ENCODE measurements around the gene KCMF1. TPM values are rescaled to one million over a fixed set of nuclear protein-coding genes. Genes with fewer than 3 reads are reported as not detected.
A peak's percentile ranks its signal among the peaks of the same experiment; 100 is the strongest.

KCMF1 gene
- polyA plus RNA-seq, 1 experiment, result 121 TPM

DNA sequence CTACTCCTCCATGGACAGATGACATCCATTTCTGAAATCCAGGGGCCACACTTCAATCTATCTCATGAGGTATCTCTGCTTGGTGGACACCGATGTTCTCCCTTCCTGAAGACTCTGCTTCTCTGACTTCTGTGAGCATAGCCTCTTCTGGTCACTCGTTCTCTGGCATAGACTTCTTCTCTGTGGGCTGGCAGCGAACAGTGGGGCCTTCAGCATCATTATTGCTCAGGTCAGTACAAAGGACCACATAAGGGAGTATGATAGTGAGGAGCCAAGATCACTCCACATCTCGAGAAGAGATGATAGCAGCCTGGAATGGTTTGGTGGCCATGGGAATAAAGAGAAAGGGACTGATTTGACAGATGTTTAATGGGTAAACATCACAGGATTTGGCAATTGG is 8.0 kb upstream of the KCMF1 start:
- POLR2A ChIA-PET, result no interaction called here
- no peak overlapping the region for H3K27ac ChIP-seq (ENCODE audit: low read depth, low read length)

DNA sequence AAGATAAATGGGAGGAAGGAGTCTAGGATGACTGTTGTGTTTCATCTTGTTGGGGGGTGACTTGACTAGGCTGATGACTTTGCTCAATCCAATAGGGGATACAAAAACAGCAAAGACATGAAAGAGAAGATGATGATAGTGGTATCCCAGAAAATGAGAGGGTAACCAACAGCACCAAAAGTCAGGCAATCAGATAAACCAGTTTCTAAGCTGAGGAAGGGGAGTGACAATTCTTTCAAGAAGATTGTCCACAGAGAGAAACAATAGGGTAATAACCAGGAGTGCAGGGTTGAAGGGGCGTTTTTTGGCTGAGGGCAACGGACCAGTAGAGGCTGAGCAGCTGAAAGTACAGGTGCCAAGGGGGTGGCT is 7.7 kb upstream of the KCMF1 start:
- DNase-seq (ENCODE audit: low read depth, low spot score), result no peak
- TF ChIP-seq, protein P1, sequence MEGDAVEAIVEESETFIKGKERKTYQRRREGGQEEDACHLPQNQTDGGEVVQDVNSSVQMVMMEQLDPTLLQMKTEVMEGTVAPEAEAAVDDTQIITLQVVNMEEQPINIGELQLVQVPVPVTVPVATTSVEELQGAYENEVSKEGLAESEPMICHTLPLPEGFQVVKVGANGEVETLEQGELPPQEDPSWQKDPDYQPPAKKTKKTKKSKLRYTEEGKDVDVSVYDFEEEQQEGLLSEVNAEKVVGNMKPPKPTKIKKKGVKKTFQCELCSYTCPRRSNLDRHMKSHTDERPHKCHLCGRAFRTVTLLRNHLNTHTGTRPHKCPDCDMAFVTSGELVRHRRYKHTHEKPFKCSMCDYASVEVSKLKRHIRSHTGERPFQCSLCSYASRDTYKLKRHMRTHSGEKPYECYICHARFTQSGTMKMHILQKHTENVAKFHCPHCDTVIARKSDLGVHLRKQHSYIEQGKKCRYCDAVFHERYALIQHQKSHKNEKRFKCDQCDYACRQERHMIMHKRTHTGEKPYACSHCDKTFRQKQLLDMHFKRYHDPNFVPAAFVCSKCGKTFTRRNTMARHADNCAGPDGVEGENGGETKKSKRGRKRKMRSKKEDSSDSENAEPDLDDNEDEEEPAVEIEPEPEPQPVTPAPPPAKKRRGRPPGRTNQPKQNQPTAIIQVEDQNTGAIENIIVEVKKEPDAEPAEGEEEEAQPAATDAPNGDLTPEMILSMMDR (IDR thresholded peaks at IDR 0.05; ENCODE audit: low read depth, low read length), result no peak
- no peaks in the 10 kb centered on the region for H3K27me3 ChIP-seq (ENCODE audit: control insufficient read depth, insufficient read depth, low read length)
- POLR2A ChIA-PET, result no interaction called here
- no peak overlapping the region for H3K4me3 ChIP-seq (ENCODE audit: low read depth, low read length)
- peak overlapping the region; percentile 49 for H3K27ac ChIP-seq (ENCODE audit: low read depth, low read length)
- no peaks in the 10 kb centered on the region for H3K9me3 ChIP-seq (ENCODE audit: control insufficient read depth, insufficient read depth, low read length)
- CTCF ChIA-PET, result interaction anchor here (1.0 kb wide), 1 partner anchor 37 kb away, joined by 4 read pairs; no protein-coding TSS in a partner anchor

More for the DNA sequence above, 8.0 kb upstream of the KCMF1 start:
- no peak overlapping the region for H3K4me3 ChIP-seq (ENCODE audit: low read depth, low read length)
- TF ChIP-seq, protein P1 (IDR thresholded peaks at IDR 0.05; ENCODE audit: low read depth, low read length), result no peak
- no peak for DNase-seq (ENCODE audit: low read depth, low spot score)
- CTCF ChIA-PET, result interaction anchor here (1.0 kb wide), 1 partner anchor 37 kb away, joined by 4 read pairs; no protein-coding TSS in a partner anchor
- no peaks in the 10 kb centered on the region for H3K9me3 ChIP-seq (ENCODE audit: control insufficient read depth, insufficient read depth, low read length)
- H3K27me3 ChIP-seq (ENCODE audit: control insufficient read depth, insufficient read depth, low read length), result no peaks in the 10 kb centered on the region

DNA sequence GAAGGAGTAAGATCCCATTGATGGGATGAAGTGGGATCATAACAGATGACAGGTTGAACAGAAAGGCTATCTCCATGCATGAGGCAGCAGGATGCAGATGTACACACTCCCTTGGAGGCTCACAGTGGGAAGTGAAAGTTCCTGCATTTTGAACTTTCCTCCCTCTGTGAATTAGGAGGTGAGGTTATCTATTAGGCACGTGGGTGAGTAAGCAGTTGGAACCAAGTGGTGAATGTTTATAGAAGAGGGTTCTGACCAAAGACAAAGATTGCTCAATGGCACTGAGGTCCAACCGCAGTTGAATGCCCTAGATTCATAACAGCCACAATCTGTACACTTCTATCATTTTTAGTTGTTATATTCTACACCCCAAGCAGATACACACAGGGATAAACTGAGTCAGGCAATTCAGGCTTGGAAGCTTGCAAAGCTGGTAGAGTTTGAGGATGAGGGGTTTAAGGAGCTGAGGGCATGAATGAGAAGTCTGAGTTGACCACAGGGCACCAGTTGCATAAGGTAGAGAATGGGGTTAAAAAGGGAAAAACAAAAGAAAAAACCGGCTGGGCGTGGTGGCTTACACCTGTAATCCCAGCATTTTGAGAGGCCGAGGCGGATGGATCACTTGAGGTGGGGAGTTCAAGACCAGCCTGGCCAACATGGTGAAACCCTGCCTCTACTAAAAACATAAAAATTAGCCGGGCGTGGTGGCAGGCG is 7.1 kb upstream of the KCMF1 start:
- H3K27me3 ChIP-seq (ENCODE audit: control insufficient read depth, insufficient read depth, low read length), result no peaks in the 10 kb centered on the region
- no peaks in the 10 kb centered on the region for H3K9me3 ChIP-seq (ENCODE audit: control insufficient read depth, insufficient read depth, low read length)
- no peak overlapping the region for H3K4me3 ChIP-seq (ENCODE audit: low read depth, low read length)
- DNase-seq (ENCODE audit: low read depth, low spot score), result peak; percentile 86
- CTCF ChIA-PET, result interaction anchor here (1.0 kb wide), 1 partner anchor 38 kb away, joined by 4 read pairs; no protein-coding TSS in a partner anchor
- TF ChIP-seq, protein P1 (IDR thresholded peaks at IDR 0.05; ENCODE audit: low read depth, low read length), result no peak
- POLR2A ChIA-PET, result no interaction called here
- peak overlapping the region; percentile 49 for H3K27ac ChIP-seq (ENCODE audit: low read depth, low read length)

DNA sequence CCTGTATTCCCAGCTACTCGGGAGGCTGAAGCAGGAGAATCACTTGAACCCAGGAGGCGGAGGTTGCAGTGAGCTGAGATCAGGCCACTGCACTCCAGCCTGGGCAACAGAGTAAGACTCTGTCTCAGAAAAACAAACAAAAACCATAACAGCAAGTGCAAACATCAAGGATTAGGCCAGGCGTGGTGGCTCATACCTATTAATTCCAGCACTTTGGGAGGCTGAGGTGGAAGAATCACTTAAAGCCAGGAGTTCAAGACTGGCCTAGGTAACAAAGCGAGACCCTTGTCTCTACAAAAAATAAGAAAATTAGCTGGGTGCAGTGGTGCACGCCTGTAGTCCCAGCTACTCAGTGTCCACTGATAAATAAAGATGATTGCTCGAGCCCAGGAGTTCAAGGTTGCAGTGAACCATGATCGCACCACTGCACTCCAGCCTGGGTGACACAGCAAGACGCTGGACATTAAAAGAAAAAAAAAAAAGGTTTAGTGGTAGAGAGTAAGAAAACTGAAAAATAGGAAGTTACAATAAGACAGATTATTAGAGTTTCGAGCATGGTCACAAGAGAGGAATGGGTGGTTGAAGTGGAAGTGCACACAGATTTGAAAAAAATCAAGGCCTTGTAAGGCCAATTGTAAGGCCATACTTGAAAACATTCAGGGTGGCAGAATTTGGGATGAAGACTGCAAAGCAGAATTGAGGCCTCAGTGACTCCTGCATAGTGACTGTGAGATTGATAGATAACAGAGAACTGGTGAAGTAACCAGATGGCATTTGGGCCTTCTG is 6.4 kb upstream of the KCMF1 start:
- Histone ChIP-seq H3K27me3 (ENCODE audit: control insufficient read depth, insufficient read depth, low read length) (no peaks in the 10 kb centered on the region), H3K27ac (ENCODE audit: low read depth, low read length) (no peak overlapping the region), H3K4me3 (ENCODE audit: low read depth, low read length) (no peak overlapping the region), H3K9me3 (ENCODE audit: control insufficient read depth, insufficient read depth, low read length) (no peaks in the 10 kb centered on the region)
- no peak for DNase-seq (ENCODE audit: low read depth, low spot score)
- ChIA-PET POLR2A (no interaction called here), CTCF (no interaction called here)
- TF ChIP-seq, protein P1 (IDR thresholded peaks at IDR 0.05; ENCODE audit: low read depth, low read length), result no peak

DNA sequence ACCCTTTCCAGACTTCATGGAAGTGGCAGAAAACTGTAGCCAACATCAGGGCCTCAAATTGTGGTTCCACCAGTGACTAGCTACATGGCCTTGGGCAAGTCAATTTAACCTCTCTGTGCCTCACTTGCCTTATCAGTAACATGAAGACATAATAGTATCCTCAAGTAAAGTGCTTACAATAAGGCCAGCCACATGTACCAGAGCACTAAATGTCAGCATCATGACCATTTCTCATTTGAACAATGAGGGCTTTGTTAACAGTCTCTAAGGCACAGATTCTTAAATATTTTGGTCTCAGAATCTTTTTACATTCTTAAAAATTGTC is 5.8 kb upstream of the KCMF1 start:
- TF ChIP-seq, protein P1 (IDR thresholded peaks at IDR 0.05; ENCODE audit: low read depth, low read length), result no peak
- no peak for DNase-seq (ENCODE audit: low read depth, low spot score)
- Histone ChIP-seq H3K27ac (ENCODE audit: low read depth, low read length) (no peak overlapping the region), H3K4me3 (ENCODE audit: low read depth, low read length) (no peak overlapping the region), H3K9me3 (ENCODE audit: control insufficient read depth, insufficient read depth, low read length) (peaks cover under 1% of the 10 kb centered on the region; the same call in 1 of the 2 replicates), H3K27me3 (ENCODE audit: control insufficient read depth, insufficient read depth, low read length) (no peaks in the 10 kb centered on the region)
- POLR2A ChIA-PET, result no interaction called here
- CTCF ChIA-PET, result no interaction called here

Measured in AG04450 (cell line).